Bronchial epithelial cell (primary cell): Measurements from ENCODE around the gene PLCL1. TPM values are rescaled to one million over a fixed set of nuclear protein-coding genes. Genes with fewer than 3 reads are reported as not detected.

ENCODE experiments used
- DNase-seq: peaks from one replicate; pipeline ENCODE4 v3.0.0-alpha.2; 2010; ENCODE audit warnings: low read depth
- FAIRE-seq: peaks from 2 replicates; lab custom pipeline; 2011; peaks lifted over from hg19 to GRCh38; lab: Jason Lieb, UNC
- H3K27me3 ChIP-seq: 2 replicates; pipeline ENCODE4 v1.5.1; 2011; ENCODE audit warnings: low read length; ENCODE audit not compliant: control insufficient read depth, insufficient read depth
- H3K36me3 ChIP-seq: 2 replicates; pipeline ENCODE4 v1.5.1; 2011; ENCODE audit warnings: low read length; ENCODE audit not compliant: control insufficient read depth, insufficient read depth
- H3K4me3 ChIP-seq: 2 replicates; pipeline ENCODE4 v1.5.1; 2011; ENCODE audit warnings: mild to moderate bottlenecking, low read depth, low read length, control low read depth
- CTCF ChIP-seq: IDR thresholded peaks from 2 replicates; pipeline ENCODE4 v1.5.1; 2011; ENCODE audit warnings: mild to moderate bottlenecking, moderate library complexity, low read length, control low read depth, inconsistent platforms; ENCODE audit not compliant: insufficient read depth, severe bottlenecking
- total RNA-seq: library from RNA; depleted of rRNA; stranded (reverse); fragments of >200 nt; gene quantifications from 2 replicates; pipeline ENCODE4 v1.2.1, GENCODE V29; 2014

PLCL1 gene
- total RNA-seq, 1 donor from 2014 or later: not detected

- TF ChIP-seq CTCF: no peak
- FAIRE-seq (no peak), DNase-seq (no peak)
- no peak overlapping the region for H3K4me3 ChIP-seq
- no peaks in the 10 kb centered on the region for H3K36me3 ChIP-seq
- no peaks in the 10 kb centered on the region for H3K27me3 ChIP-seq
These were observed 126.3 kb downstream of the PLCL1 start for GRCh38 chr2:197930570-197931278.

DNA sequence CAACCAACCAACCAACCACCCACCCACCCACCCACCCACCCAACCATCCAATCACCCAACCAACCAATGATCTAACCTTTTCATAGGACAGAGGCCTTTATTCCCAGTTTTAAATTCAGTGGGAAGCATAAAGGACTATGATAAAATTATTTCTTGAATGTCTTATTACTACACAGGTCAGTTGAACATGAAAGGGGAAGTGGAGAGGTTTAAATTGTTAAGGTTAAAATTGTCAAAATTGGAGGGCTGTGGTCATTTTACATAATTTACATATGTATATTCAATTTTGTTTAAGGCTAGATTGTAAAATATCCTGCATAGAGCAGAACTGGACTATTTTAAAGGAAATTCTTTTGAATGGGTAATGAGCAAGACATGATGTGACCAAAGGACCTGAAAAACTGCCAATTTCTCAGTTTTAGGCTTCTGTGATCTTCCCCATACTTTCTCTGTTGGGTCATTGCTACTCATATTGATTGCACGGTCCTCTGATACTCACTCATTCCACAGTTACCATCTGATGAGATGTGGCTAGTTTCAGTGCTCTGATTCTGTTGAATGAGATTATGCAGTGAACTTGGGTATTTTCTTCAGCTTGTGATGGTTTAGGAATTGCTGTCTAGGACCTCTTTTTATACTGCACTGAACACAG lies 127.4 kb downstream of the PLCL1 start:
- Histone ChIP-seq H3K27me3 (no peaks in the 10 kb centered on the region), H3K36me3 (no peaks in the 10 kb centered on the region), H3K4me3 (no peak overlapping the region)
- TF ChIP-seq CTCF: no peak
- FAIRE-seq (no peak), DNase-seq (no peak)

GRCh38 chr2:197932374-197932773 lies 128.0 kb downstream of the PLCL1 start:
- H3K36me3 ChIP-seq: no peaks in the 10 kb centered on the region
- no peak overlapping the region for H3K4me3 ChIP-seq
- H3K27me3 ChIP-seq: no peaks in the 10 kb centered on the region
- FAIRE-seq (no peak), DNase-seq (no peak)
- no peak for TF ChIP-seq CTCF

- FAIRE-seq: no peak
- H3K4me3 ChIP-seq: no peak overlapping the region
- no peaks in the 10 kb centered on the region for H3K27me3 ChIP-seq
- no peak for TF ChIP-seq CTCF
- DNase-seq: no peak
- H3K36me3 ChIP-seq: no peaks in the 10 kb centered on the region
These were observed 130.0 kb downstream of the PLCL1 start for GRCh38 chr2:197934261-197934933.

DNA sequence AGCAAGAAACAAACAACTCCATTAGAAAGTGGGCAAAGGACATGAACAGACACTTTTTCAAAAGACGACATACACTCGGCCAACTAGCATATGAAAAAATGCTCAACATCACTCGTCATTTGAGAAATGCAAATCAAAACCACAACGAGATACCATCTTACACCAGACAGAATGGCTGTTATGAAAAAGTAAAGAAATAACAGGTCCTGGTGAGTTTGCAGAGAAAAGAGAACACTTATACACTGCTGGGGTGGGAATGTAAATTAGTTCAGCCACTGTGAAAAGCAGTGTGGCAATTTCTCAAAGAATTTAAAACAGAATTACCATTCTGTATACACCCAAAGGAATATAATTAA lies 130.5 kb downstream of the PLCL1 start:
- H3K4me3 ChIP-seq: no peak overlapping the region
- DNase-seq (no peak), FAIRE-seq (no peak)
- no peaks in the 10 kb centered on the region for H3K36me3 ChIP-seq
- no peak for TF ChIP-seq CTCF
- H3K27me3 ChIP-seq: no peaks in the 10 kb centered on the region
